Right forelimb (tissue), 1 donor: Measurements from ENCODE around the gene ARSJ.
"Not testable (repeated sequence)": the region's sequence is repeated elsewhere in the genome, so short reads cannot be mapped to it uniquely, and the experiment has no call there.

Experiments used
- DNase-seq: peaks from one replicate; pipeline ENCODE4 v3.0.0-alpha.2; 2018

ARSJ gene

DNA sequence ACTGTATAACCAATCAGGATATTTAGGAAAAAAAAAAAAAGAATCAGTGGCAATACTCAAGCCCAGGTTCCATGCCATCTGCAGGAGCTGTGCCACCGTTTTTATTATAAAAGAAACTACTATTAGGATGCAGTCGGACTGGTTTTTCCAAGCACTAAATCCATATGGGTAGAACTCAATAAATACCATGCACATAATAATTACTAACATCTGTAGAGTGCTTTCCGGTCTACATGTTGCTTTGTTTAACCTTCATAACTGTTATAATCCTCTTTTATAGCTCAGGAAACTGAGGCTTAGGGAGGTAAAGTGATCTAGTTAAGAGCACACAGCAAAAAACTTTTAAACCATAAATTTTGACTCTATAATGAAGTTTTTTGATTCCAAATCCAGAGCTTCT is 24.0 kb downstream of the ARSJ start:
- DNase-seq = no peak

DNA sequence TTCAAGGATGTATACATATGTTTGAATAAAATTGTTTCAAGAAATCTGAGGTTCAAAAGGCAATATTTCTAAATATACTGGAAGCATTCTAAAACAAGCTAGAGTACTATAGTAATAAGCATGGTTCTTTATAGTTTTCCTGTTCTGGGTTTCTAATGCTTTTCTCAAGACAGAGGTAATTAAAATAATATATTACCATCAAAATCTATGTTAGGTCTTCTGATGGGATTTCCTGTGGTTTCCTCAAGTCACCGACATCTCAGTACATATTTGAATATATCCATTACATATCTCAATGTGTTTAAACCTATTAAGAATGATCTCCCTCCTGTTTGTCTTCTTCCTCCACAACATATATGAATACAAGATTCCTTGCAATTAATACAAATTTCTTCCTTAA is 25.6 kb downstream of the ARSJ start:
- no peak for DNase-seq

DNA sequence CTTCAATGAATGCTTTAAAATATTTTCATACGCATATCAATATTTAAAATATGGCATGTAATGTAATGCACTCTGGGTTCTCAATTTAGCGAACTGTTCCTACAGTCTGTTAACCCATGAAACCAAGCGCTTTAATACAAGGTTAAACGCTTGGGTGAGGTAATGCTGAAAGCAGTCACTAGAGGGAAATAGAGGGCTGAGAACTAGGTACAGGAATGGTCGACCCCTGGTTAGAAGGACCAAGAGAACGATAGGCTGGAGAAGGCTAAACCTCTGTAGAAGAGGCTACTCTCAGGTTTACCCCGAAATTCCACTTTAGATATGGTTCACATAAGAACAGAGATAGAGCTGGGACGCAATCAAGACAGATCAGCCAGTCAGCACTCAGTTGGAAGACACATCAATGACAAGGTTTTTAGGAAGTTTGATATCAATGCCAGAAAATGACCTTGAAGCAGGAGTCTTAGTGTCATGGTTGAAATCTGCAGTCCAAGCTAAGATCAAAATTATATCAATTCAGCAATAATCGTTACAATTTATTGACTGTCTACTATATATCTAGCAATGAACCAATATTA is 26.9 kb downstream of the ARSJ start:
- no peak for DNase-seq

DNA sequence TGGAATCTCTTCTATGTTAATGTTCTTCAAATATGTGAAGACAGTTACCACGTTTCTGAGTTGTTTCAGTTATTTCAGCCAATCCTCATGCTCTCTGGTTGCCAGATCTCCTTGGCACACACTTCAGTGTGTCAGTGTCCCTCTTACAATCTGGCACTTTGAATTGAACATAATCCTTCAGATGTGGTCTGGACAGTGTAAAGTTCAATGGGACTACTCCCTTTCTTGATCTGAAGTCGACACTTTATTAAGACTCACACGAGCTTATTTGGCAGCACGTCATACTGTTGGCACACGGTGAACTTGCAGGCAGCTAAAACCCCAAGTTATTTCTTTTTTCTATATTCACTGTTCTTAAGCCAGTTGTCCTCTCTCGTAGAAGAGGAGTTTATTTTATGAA is 28.2 kb downstream of the ARSJ start:
- peak; percentile 56 for DNase-seq

DNA sequence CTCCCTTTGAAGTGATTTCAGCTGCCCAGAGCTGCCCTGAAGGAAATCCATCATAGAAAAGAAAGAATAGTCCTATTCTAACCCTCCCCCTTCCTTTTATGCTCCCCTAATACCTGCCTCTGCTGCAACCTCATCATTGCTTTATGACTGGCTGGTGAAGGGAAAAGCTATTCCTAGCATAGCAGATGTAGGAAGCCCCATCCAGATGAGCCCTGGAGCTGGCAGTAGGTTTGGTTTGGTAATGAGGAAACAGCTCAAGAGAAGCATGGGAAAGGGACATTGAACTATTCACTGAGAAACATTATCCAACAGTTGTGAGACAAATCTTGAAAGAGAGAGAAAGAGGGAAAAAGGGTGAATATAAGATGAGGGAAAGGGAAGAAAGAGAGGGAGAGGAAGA is 29.2 kb downstream of the ARSJ start:
- DNase-seq = no peak

DNA sequence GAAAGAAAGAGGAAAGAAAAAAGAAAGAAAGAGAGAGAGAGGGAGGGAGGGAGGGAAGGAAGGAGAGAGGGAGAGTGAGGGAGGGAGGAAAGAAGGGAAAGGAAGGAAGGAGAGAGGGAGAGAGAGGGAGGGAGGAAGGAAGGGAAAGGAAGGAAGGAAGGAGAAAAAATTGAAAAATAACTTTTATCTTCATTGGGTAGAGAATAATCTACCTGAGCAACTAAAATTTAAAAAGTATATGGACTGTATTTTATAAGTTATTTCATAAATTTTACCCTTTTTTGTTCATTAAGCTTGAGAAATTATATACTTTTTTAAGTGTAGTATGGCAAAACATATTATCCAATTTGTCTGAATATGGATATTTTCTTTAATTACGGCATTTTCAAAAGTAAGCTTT is 32.0 kb downstream of the ARSJ start:
- no peak for DNase-seq

DNA sequence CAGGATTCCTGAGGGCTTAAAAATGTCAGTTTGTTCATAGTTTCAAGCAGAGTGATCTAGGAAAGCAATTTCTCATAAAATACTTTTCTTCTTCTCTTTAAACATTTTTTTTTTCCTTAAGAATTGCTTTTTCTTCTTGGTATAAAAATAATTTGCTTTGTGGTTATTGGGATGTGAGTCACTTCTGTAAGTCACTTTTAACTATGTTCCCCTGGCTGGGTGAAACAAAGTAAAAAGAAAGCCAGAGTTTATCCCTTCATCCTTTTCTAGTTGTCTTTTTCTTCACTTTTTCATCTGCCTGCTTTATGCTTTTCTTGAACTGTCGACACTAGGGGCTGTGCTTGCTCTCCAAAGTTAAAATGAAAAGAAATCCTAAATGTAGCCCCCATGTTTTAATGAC is 33.5 kb downstream of the ARSJ start:
- no peak for DNase-seq

DNA sequence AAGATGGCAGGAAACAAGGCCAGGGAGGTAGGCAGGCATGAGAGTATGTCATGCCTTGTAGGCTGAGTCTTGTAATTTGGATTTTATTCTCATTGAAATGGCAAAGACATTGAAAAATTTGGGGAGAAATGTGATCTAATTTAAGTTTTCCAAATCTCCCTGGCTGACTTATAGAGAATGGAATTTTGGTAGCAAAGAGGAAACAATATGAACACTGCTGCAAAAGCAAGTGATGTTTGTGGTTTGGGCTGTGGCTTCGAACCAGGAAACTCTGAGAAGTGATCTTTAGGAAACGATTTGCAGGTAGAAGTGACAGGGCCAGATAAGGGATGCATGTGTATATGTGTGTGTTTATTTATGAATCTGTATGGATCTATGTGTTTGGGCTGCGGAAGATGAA is 35.6 kb downstream of the ARSJ start:
- no peak for DNase-seq

DNA sequence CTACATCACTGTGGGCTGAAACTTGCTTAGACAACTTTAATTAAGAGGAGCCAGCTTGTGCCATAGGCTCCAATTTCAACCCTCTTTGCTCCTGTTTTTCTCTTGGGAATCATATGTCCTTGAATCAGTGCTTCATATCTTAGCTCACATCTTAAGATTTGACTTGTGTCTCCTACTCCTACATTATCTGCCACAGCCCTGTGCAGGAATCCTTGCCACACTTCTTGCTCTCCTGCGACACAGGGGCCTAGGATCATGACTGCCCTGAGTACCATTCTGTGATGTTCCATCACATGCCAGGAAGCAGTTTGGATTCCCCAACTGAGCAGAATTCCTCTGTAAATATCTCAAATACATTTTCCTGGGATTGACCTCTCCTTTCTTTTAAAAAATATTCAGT is 36.4 kb downstream of the ARSJ start:
- no peak for DNase-seq

DNA sequence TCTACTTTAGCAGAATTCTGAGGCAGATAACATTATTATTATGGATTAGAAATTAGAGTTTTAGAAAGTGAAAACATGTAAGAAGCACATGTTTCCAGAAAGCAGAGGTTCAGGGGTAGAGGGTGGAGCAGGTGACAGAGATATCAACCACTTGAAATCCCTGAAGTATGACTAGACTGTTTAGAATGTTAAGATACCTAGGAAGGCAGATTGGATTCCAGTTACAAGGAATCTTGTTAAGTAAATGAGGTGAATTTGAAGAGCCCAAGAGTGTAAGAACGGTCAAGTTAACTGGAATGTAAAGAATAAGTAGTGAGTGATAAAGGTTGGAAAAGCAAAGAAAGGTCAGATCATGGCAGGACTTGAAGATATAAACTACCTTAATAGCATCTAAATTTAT is 37.6 kb downstream of the ARSJ start:
- DNase-seq = no peak

DNA sequence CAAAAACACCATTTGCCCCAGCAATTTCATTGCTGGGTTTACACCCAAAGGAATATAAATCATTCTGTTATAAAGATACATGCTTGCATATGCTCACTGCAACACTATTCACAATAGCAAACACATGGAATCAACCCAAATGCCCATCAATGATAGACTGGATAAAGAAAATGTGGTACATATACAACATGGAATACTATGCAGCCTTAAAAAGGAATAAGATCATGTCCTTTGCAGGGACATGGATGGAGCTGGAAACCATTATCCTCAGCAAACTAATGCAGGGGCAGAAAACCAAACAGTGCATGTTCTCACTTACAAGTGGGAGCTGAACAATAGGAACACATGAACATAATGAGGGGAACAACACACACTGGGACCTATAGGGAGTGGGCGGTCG is 39.3 kb downstream of the ARSJ start:
- not testable (repeated sequence) for DNase-seq

DNA sequence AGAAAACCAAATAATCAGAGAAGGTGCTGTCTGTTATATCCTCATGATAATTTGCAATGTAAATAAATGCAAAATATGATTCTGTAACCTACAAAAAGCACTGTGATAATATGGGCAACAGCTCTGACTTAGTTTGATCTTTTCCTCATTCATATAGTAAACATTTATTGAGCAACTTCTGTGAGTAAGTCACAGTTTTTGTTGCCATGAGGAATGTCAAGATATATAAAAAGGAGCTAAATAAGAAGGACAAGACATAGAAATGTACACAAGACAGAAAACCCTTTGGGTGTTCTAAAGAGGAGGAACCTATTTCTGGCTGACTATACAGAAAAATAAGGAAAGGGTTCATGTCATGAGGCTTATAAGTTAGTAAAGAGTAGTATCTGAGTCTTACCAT is 44.3 kb downstream of the ARSJ start:
- DNase-seq = no peak

DNA sequence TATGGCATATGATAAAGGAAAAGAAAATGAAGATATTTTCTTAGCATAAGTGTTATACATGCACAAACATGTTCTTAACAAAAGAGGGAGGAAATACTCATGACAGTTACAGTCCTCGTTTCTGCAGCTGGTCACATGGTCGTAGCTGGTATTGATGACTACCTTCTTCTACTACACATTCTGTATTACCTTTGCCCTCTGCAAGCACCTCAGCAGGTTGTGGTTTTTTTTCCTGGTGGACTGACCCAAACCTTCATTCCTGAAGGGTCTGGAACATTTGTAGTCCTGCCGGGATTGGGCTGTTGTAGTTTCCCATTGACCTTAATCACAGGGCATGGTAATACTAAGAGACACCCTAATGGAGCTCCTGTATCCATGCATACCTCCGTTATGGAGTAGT is 54.7 kb downstream of the ARSJ start:
- not testable (repeated sequence) for DNase-seq

DNA sequence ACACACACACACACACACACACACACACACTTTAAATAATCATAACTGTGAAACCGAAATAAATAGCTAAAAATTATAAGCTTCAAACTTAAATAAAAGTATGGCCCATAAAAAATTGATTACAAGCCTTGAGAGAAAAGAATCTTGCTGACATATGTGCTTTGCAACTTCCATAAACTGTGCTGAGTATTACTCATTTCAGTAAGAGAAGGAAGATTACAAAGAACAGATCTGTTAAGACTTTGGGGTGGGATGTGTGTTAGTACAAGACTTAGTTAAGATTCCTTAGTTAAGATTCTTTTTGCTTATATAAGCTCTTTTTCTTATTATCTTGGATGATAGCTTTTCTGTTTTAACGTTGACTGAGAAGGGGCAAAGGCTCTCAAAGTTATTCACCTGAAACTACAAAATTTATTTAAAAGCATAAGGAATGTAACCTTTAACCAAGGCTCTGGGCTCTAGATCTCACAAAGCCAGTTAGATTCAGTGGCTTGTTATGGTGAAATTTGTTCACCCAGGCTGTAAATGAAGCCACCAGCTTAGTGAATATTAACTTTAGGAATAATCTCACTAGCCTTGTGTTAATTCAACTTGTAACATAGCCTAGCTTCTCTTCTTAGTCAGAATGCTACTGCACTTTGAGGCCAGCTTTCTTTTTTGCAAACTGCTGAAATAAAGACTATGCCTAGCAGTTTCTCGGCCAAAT is 58.2 kb downstream of the ARSJ start:
- no peak for DNase-seq

DNA sequence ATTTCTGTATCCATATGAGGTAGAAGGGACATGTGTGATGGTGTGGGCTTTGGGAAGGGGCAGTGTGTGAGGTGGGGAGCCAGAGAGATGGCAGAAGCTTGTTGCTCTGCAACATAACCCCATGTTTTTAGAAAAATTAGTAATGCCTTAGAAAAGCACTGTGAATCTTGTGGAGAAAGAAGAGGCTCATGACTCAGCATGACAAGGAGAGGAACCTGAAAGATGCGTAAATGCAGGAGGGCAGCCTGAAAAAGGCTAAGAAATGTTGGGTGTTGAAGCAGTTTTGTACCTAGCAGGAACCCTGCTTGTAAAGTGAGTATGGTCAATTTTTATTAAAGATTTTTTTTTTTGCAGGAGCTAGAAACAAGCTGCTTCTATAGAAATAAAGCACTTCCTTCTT is 59.8 kb downstream of the ARSJ start:
- DNase-seq = no peak

DNA sequence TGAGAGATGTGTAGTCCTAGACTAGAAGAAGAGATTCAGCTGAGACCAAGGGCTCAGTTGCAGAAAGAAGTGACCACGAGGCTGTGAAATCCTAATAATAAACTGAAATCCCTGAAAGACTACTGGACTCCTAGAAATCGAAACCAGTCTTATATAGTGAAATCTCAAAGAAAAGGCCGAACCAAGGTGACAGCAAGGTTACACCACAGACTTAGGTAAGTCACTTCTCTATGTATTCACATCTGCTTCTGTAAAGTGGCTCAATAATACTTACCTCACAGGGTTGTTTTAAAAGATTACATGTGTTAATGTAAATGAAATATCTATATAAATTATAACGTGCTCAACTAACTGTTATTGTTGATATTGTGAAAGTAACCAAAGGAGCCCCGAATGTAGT is 60.3 kb downstream of the ARSJ start:
- DNase-seq = no peak

DNA sequence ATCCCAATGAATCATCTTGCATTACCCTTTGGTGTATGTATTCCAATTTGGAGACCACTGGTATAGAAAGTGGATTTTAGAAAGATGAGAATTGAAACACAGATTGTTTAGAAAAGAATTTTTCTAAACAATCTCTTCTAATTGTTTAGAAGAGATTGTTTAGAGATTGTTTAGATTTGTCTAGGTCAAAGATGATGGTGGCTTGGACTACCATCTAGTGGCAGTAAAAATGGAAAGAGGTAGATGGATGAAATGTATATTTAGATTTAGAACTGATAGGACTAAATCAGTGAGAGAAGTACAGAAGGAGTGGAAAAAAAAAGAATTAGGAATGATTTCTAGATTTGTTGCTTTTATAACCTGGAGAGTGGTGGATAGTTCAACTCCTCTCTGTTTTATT is 70.6 kb downstream of the ARSJ start:
- DNase-seq = no peak

DNA sequence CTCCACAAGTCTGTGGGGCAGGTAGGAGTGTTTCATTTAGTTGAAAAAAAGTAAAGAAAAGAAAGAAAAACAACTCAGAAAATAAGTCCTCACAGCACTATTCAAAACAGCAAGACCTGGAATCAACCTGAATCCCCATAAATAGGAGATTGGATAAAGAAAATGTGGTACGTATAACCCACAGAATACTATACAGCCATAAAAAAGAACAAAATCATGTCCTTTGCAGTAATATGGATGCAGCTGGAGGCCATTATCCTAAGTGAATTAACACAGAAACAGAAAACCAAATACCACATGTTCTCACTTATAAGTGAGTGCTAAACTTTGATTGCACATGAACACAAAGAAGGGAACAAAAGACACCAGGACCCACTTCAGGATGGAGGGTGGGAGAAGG is 71.9 kb downstream of the ARSJ start:
- no peak for DNase-seq

DNA sequence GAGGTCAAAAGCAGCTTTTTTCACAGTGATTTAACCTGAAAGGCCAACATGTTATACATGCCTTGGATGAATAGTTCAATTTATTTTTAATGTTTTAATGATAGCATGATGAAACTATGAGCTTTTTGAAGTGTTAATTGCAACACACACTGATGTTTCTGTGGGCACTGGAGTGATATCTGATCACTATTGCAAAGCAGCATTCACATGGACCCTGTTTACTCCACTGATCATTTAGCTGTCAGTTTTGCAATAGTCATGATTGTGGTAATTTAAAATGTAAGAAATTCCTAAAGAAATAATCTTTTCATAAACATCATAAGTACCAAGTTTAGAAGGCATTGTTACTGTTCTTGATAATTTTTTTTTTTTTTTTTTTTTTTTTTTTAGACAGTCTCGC is 74.1 kb downstream of the ARSJ start:
- DNase-seq = no peak

DNA sequence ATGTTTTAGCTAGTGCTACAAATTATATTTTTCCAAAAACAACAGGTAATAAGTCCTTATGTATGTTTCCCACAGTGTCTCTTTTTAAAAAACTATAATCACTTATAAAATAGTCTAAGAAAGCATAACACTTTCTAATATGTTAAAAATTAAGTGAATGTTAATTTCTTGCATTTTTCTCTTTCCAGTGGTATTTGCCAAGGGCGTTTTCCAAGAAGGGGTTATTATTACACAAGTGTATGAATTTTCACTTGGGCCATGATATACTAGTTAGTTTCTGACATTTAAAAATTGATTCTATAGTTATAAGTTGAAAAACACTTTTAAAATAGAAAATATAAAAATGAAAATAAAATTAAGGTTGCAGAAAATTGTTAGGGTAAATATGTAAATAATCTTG is 74.6 kb downstream of the ARSJ start:
- no peak for DNase-seq

DNA sequence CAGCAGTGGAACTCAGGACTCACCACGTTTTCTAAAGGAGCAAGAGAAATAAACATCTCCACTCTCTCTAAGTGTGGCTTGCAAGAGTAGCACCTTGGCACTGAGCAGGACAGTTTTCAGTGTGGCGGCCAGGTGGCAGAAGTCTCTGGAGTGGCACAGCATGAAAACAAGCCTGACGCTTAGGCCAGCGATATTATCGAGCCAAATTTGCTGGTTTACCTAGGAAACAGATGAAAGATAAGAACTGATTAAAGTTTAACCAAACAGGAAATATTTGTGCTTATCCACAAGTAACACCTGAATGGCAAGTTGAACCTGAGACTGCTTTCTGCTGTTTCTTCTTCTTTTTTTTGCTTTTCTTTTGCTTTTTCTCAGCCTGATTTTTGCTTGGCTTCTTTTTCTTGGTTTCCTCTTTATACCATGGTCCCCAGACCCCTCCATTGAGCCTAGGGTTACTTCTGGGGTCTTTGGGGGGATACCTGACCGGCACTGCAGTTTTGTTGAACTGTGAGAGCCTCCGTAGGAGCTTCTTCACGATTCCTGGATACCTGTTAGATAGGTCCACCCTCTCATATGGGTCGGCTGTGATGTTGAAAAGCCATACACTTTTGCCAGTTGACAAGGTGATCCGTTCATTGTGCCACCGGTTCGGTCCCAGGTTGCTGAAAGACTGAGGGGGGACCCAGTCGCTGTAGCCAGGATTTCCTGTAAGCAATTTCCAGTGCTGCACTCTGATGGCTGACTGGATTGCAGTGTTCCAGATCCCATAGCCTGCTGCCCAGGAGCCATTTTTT is 77.3 kb downstream of the ARSJ start:
- no peak for DNase-seq

DNA sequence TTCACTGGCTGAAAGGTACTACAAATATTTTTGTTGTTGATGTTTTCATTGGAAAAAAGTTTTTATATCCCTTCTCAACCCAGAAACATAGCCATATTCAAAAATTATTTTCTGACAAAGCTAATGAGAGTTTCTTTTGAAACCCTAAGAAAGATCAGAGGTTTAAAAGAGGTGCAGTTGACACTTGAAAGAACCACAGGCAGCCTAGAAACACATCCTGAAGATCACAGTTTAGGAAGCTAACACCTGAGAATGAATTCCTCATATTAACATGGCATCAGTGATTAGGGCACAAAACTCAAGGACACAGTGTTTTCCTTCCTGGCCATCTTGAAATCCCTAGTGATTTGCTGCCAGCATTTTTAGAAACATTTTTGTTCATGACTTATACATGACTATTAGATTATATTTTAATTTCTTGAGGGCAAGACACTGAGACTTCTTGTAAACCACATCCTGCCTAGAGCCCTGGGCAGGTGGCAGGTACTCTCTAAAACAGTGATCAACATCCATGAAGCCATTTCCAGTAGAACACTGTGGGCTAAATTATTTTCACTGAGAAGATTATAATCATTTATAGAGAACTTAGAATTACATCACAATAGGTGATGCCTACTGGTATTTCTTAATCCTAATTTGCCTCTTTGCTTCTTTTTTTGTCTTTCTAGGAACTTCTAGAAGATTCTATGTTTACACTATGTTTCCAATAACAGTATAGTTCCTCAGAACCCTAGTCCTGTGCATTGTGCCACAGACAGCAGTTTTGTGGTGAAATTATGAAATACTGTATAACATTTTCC is 80.0 kb downstream of the ARSJ start:
- no peak for DNase-seq

DNA sequence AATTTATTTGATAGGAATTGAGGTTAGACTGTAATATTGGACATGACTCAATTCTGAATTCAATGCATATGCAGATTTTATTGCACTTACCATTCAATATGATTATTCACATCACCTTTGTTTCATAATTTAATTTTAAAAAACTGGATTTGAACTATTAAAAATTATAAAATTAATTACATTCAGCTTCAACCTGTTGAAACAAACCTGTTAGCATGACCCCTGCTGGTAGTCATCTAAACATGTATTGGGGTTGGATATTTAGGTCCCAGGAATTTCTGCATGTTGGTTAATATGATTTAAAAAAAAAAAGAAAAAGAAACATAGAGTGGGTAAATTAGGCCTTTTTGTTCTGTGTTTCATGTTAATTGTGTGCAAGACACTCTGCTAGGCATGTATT is 85.9 kb downstream of the ARSJ start:
- DNase-seq = no peak

DNA sequence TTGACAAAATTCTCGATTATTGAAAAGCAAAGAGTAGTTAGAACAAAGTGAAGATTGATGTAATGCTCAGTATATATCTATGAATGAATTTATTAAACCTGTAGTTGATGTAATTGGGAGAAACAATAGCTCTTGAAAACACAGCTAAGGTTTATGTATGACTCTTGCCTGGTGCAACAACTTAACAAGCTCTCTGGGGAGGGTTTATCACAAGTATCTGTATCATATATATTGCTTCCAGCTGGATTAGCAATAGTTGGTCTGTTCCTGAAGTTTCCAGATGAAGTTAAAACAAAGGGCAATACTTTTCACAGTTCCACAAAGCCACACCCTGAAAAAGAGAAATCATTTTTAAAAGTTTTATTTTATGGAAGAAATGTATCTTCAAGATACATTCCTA is 91.4 kb downstream of the ARSJ start:
- no peak for DNase-seq
